Upper lobe of left lung (tissue), 6 donors: ENCODE results near the gene PRKCA. TPM values are rescaled to one million over a fixed set of nuclear protein-coding genes. Genes with fewer than 3 reads are reported as not detected.

Experiments used
- ATAC-seq, 2 donors: fragments of 200-7000 bp; cut with Tn5 transposase; one replicate each; pipeline ENCODE4 v1.9.1; 2022; ENCODE audit warnings: mild to moderate bottlenecking in 2 of 2, moderate library complexity in 2 of 2; ENCODE audit not compliant: low FRiP score in 2 of 2
- DNase-seq, 2 donors: peaks; one replicate each; pipeline ENCODE4 v3.0.0-alpha.2; 2019 to 2020
- H3K27ac ChIP-seq, 4 donors: fragments of 200-600 bp; sonication (generic); one replicate each; pipeline ENCODE4 v1.5.1; 2016 to 2019
- H3K27me3 ChIP-seq, 4 donors: fragments of 200-600 bp; sonication (generic); one replicate each; pipeline ENCODE4 v1.5.1; 2017 to 2019
- H3K36me3 ChIP-seq, 4 donors: fragments of 200-600 bp; sonication (generic); one replicate each; pipeline ENCODE4 v1.5.1; 2016 to 2019
- H3K4me1 ChIP-seq, 4 donors: fragments of 200-600 bp; sonication (generic); one replicate each; pipeline ENCODE4 v1.5.1; 2018 to 2019
- H3K4me3 ChIP-seq, 4 donors: fragments of 200-600 bp; sonication (generic); one replicate each; pipeline ENCODE4 v1.5.1; 2017 to 2019; ENCODE audit warnings: mild to moderate bottlenecking in 2 of 4, moderate library complexity in 1 of 4
- H3K9me3 ChIP-seq, 4 donors: fragments of 200-600 bp; sonication (generic); one replicate each; pipeline ENCODE4 v1.5.1; 2018 to 2019
- CTCF ChIP-seq, 6 experiments: fragments of 450-650 bp in 4 of 6; fragments of 200-600 bp in 2 of 6; sonication (generic) in 2 of 6; IDR thresholded peaks; one replicate each; pipeline ENCODE4 v1.5.1; 2016 to 2019; ENCODE audit warnings: antibody characterized with exemption in 6 of 6
- EP300 ChIP-seq, 4 donors: sonication (generic); formaldehyde crosslinking; IDR thresholded peaks; one replicate each; pipeline ENCODE4 v1.5.1; 2017; ENCODE audit warnings: antibody characterized with exemption in 4 of 4, control low read depth in 2 of 4
- POLR2A ChIP-seq, 4 donors: fragments of 450-650 bp; IDR thresholded peaks; one replicate each; pipeline ENCODE4 v1.5.1; 2016 to 2017; ENCODE audit warnings: antibody characterized with exemption in 4 of 4, mild to moderate bottlenecking in 2 of 4
- POLR2AphosphoS5 ChIP-seq, 2 donors: sonication (generic); formaldehyde crosslinking; IDR thresholded peaks; one replicate each; pipeline ENCODE4 v1.5.1; 2017; ENCODE audit warnings: antibody characterized with exemption in 2 of 2
- WGBS, 2 donors: methylation state at CpG; one replicate each; pipeline ENCODE4 v1.1.5; 2017 to 2018; 5-methylcytosine and 5-hydroxymethylcytosine counted together
- total RNA-seq, 6 donors: library from RNA; depleted of rRNA in 4 of 6; stranded (reverse); fragments of >200 nt in 4 of 6; gene quantifications; one replicate each; pipeline versions ENCODE4 v1.1.0 to v1.2.1, GENCODE V29; 2016 to 2021
- donor health status: DM: no; HTN: no; CAD: no; lungs with moderate emphysema.
- donor health status: DM: no; HTN: yes; CAD: no; lungs with severe emphysema.

Gene PRKCA
- total RNA-seq, 6 donors from 2014 or later: 10.9 to 29.3 (median 18.0) TPM

- no peaks in the 10 kb centered on the region for H3K27me3 ChIP-seq
- WGBS, 2 donors: 82 to 91% methylated on average over 6 of the region's 6 CpGs
- no peaks in the 10 kb centered on the region for H3K9me3 ChIP-seq
- DNase-seq: no peak
- ATAC-seq: no peak
- no peaks in the 10 kb centered on the region for H3K36me3 ChIP-seq
- TF ChIP-seq POLR2AphosphoS5 (IDR thresholded peaks at IDR 0.05): no peak
- TF ChIP-seq CTCF (IDR thresholded peaks at IDR 0.05): no peak
- no peak for TF ChIP-seq POLR2A (IDR thresholded peaks at IDR 0.05)
- no peak for TF ChIP-seq EP300 (IDR thresholded peaks at IDR 0.05)
- no peak overlapping the region for H3K27ac ChIP-seq
- no peak overlapping the region for H3K4me3 ChIP-seq
- no peaks in the 10 kb centered on the region for H3K4me1 ChIP-seq
Observed at GRCh38 chr17:66411520-66411919, 109.1 kb downstream of the PRKCA start.

- Histone ChIP-seq H3K4me1 (no peaks in the 10 kb centered on the region), H3K9me3 (no peaks in the 10 kb centered on the region), H3K4me3 (no peak overlapping the region), H3K36me3 (no peaks in the 10 kb centered on the region), H3K27ac (no peak overlapping the region), H3K27me3 (no peaks in the 10 kb centered on the region)
- ATAC-seq (no peak), DNase-seq (no peak)
- TF ChIP-seq CTCF (IDR thresholded peaks at IDR 0.05): no peak
- TF ChIP-seq POLR2AphosphoS5 (IDR thresholded peaks at IDR 0.05): no peak
- no peak for TF ChIP-seq POLR2A (IDR thresholded peaks at IDR 0.05)
- TF ChIP-seq EP300 (IDR thresholded peaks at IDR 0.05): no peak
- 87 to 88% methylated on average over 8 of the region's 8 CpGs for WGBS, 2 donors
Observed at GRCh38 chr17:66412857-66413558, 110.6 kb downstream of the PRKCA start.

- Histone ChIP-seq H3K4me1 (no peaks in the 10 kb centered on the region), H3K4me3 (no peak overlapping the region), H3K36me3 (no peaks in the 10 kb centered on the region), H3K27ac (no peak overlapping the region), H3K27me3 (no peaks in the 10 kb centered on the region), H3K9me3 (no peaks in the 10 kb centered on the region)
- no peak for DNase-seq
- TF ChIP-seq POLR2A (IDR thresholded peaks at IDR 0.05) (no peak), POLR2AphosphoS5 (IDR thresholded peaks at IDR 0.05) (no peak), EP300 (IDR thresholded peaks at IDR 0.05) (no peak), CTCF (IDR thresholded peaks at IDR 0.05) (no peak)
- 75 to 79% methylated on average over 13 of the region's 13 CpGs for WGBS, 2 donors
- no peak for ATAC-seq
Observed at GRCh38 chr17:66413559-66414520, 111.4 kb downstream of the PRKCA start.

GRCh38 chr17:66414561-66415175 is 112.3 kb downstream of the PRKCA start:
- Histone ChIP-seq H3K9me3 (no peaks in the 10 kb centered on the region), H3K4me1 (no peaks in the 10 kb centered on the region), H3K27ac (no peak overlapping the region), H3K4me3 (no peak overlapping the region), H3K27me3 (no peaks in the 10 kb centered on the region), H3K36me3 (no peaks in the 10 kb centered on the region)
- DNase-seq: no peak
- 76 to 87% methylated on average over 4 of the region's 4 CpGs for WGBS, 2 donors
- ATAC-seq: no peak
- TF ChIP-seq EP300 (IDR thresholded peaks at IDR 0.05) (no peak), POLR2AphosphoS5 (IDR thresholded peaks at IDR 0.05) (no peak), POLR2A (IDR thresholded peaks at IDR 0.05) (no peak), CTCF (IDR thresholded peaks at IDR 0.05) (no peak)
